Neutrophil (primary cell): ENCODE data around the gene GNA14.

ENCODE experiments used
- H3K27ac ChIP-seq: fragments of 200-600 bp; sonication (generic); 2 replicates; pipeline ENCODE4 v1.5.1; 2016; ENCODE audit warnings: mild to moderate bottlenecking, moderate library complexity
- H3K27me3 ChIP-seq: fragments of 200-600 bp; sonication (generic); 2 replicates; pipeline ENCODE4 v1.6.0; 2016; ENCODE audit warnings: mild to moderate bottlenecking
- H3K36me3 ChIP-seq: fragments of 200-600 bp; sonication (generic); 2 replicates; pipeline ENCODE4 v1.5.1; 2017
- H3K4me1 ChIP-seq, 2 experiments: fragments of 200-600 bp in 1 of 2; sonication (generic) in 1 of 2; 1 replicate in 1 of 2; 2 replicates in 1 of 2; pipeline versions ENCODE4 v1.5.1 to v1.6.1; 2013 to 2016; ENCODE audit warnings: low read depth in 1 of 2, low read length in 1 of 2, mild to moderate bottlenecking in 1 of 2, moderate library complexity in 1 of 2; ENCODE audit not compliant: control insufficient read depth in 1 of 2, insufficient read depth in 1 of 2
- H3K4me3 ChIP-seq, 2 experiments: fragments of 200-600 bp in 1 of 2; sonication (generic) in 1 of 2; 1 replicate in 1 of 2; 2 replicates in 1 of 2; pipeline ENCODE4 v1.5.1; 2013 to 2016; ENCODE audit warnings: low read depth in 1 of 2, low read length in 1 of 2, mild to moderate bottlenecking in 1 of 2, moderate library complexity in 1 of 2
- H3K9me3 ChIP-seq: fragments of 200-600 bp; sonication (generic); 2 replicates; pipeline ENCODE4 v1.5.1; 2016
- CTCF ChIP-seq: fragments of 200-600 bp; sonication (generic); IDR thresholded peaks from 2 replicates; pipeline ENCODE4 v1.5.1; 2016; ENCODE audit warnings: antibody characterized with exemption

The GNA14 gene

GRCh38 chr9:77523891-77524290, 124.2 kb downstream of the GNA14 start:
- no peak for TF ChIP-seq CTCF
- H3K4me1 ChIP-seq: no peaks in the 10 kb centered on the region
- H3K4me3 ChIP-seq: no peak overlapping the region
- no peaks in the 10 kb centered on the region for H3K9me3 ChIP-seq
- no peak overlapping the region for H3K27ac ChIP-seq
- H3K27me3 ChIP-seq: no peaks in the 10 kb centered on the region
- H3K36me3 ChIP-seq: no peaks in the 10 kb centered on the region

GRCh38 chr9:77521091-77521490, 127.0 kb downstream of the GNA14 start:
- Histone ChIP-seq H3K9me3 (no peaks in the 10 kb centered on the region), H3K27ac (no peak overlapping the region), H3K4me3 (no peak overlapping the region), H3K4me1 (no peaks in the 10 kb centered on the region), H3K36me3 (no peaks in the 10 kb centered on the region), H3K27me3 (no peaks in the 10 kb centered on the region)
- TF ChIP-seq CTCF: no peak

- TF ChIP-seq CTCF: no peak
- Histone ChIP-seq H3K36me3 (no peaks in the 10 kb centered on the region), H3K4me1 (no peaks in the 10 kb centered on the region), H3K9me3 (no peaks in the 10 kb centered on the region), H3K27me3 (no peaks in the 10 kb centered on the region), H3K27ac (no peak overlapping the region), H3K4me3 (no peak overlapping the region)
Observed at GRCh38 chr9:77518688-77519087, 129.4 kb downstream of the GNA14 start.

- no peak overlapping the region for H3K4me3 ChIP-seq
- no peak for TF ChIP-seq CTCF
- no peaks in the 10 kb centered on the region for H3K9me3 ChIP-seq
- no peaks in the 10 kb centered on the region for H3K27me3 ChIP-seq
- no peaks in the 10 kb centered on the region for H3K36me3 ChIP-seq
- H3K27ac ChIP-seq: no peak overlapping the region
- no peaks in the 10 kb centered on the region for H3K4me1 ChIP-seq
Observed at GRCh38 chr9:77516781-77517180, 131.3 kb downstream of the GNA14 start.

GRCh38 chr9:77514886-77515711, 133.0 kb downstream of the GNA14 start:
- no peak overlapping the region for H3K27ac ChIP-seq

More at GRCh38 chr9:77514886-77515711, 133.0 kb downstream of the GNA14 start:
- Histone ChIP-seq H3K9me3 (no peaks in the 10 kb centered on the region), H3K36me3 (no peaks in the 10 kb centered on the region), H3K4me3 (no peak overlapping the region), H3K4me1 (no peaks in the 10 kb centered on the region), H3K27me3 (no peaks in the 10 kb centered on the region)
- no peak for TF ChIP-seq CTCF
